Measurements from ENCODE around the gene PRMT1. TPM values are rescaled to one million over a fixed set of nuclear protein-coding genes. Genes with fewer than 3 reads are reported as not detected.

Gene PRMT1
- polyA plus RNA-seq, 1 of the 3 experiments (the other 2 are of a cell fraction): 789 TPM

DNA sequence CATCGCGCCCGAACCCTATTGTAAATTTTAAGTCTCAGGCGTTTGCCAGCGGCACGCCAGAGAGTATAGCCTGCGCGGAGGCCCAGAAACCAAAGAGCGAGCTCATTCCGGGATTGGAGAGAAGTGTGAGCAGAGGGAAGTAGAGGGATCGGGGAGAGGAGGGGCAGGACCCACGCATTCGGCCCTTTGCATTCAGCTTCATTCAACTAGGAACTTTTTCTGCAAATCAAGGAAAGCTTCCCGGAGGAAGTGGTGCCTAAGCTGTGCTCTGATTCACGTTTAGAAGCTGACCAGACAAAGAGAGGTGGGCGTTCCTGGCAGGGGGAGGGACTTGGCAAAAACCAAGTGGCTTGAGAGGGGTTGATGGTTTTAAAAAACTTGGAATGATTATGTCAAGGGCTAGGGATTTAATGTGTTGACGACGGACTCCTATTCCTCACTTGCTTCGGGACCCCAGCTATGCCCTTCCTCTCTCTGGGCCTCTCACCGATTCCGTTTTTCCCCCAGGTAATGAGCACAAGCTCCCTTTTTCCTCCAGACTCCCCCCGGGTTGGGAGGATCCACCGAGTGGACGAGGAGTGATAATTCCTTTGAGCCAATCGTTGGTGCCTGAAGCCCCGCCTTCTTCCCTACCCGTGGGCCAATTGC is 811 bp upstream of the PRMT1 start:
- WGBS (ENCODE audit: low lambda C conversion rate): 10% methylated on average over 27 of the region's 27 CpGs
- TF ChIP-seq CHD2 (IDR thresholded peaks at IDR 0.05; ENCODE audit: low read length, partially characterized antibody) (no peak), MEF2A (IDR thresholded peaks at IDR 0.05; ENCODE audit: borderline replicate concordance, low read depth) (no peak), RFX5 (IDR thresholded peaks at IDR 0.05; ENCODE audit: low read length) (no peak), ELF1 (IDR thresholded peaks at IDR 0.05) (no peak), TEAD4 (IDR thresholded peaks at IDR 0.05; ENCODE audit: borderline replicate concordance, insufficient read depth) (no peak), EZH2phosphoT487 (IDR thresholded peaks at IDR 0.05; ENCODE audit: borderline replicate concordance, low read depth) (no peak), SIN3A (IDR thresholded peaks at IDR 0.05; ENCODE audit: borderline replicate concordance, low read depth, low read length) (no peak), NRF1 (IDR thresholded peaks at IDR 0.05; ENCODE audit: low read depth, low read length) (no peak), NFIC (IDR thresholded peaks at IDR 0.05; ENCODE audit: borderline replicate concordance) (no peak), RAD21 (IDR thresholded peaks at IDR 0.05; ENCODE audit: low read length) (no peak), EP300 (IDR thresholded peaks at IDR 0.05; ENCODE audit: borderline replicate concordance in 1 of 2, low read depth in 1 of 2, low read length in 1 of 2) (peak; percentile 15 to 44; a peak in 1 of 4 replicates), GABPA (IDR thresholded peaks at IDR 0.05; ENCODE audit: low read depth) (no peak), SMC3 (IDR thresholded peaks at IDR 0.05; ENCODE audit: low read depth, low read length) (no peak), FOXM1 (IDR thresholded peaks at IDR 0.05; ENCODE audit: low read depth) (no peak), RCOR1 (IDR thresholded peaks at IDR 0.05; ENCODE audit: low read length) (peak; percentile 89), POLR2AphosphoS5 (IDR thresholded peaks at IDR 0.05; ENCODE audit: low read depth, low read length) (peak; percentile 24; the same call in 1 of the 2 replicates)
- TF ChIP-seq, protein P1, sequence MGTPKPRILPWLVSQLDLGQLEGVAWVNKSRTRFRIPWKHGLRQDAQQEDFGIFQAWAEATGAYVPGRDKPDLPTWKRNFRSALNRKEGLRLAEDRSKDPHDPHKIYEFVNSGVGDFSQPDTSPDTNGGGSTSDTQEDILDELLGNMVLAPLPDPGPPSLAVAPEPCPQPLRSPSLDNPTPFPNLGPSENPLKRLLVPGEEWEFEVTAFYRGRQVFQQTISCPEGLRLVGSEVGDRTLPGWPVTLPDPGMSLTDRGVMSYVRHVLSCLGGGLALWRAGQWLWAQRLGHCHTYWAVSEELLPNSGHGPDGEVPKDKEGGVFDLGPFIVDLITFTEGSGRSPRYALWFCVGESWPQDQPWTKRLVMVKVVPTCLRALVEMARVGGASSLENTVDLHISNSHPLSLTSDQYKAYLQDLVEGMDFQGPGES (IDR thresholded peaks at IDR 0.05; ENCODE audit: low read depth, low read length): no peak
- TF ChIP-seq, protein P2, sequence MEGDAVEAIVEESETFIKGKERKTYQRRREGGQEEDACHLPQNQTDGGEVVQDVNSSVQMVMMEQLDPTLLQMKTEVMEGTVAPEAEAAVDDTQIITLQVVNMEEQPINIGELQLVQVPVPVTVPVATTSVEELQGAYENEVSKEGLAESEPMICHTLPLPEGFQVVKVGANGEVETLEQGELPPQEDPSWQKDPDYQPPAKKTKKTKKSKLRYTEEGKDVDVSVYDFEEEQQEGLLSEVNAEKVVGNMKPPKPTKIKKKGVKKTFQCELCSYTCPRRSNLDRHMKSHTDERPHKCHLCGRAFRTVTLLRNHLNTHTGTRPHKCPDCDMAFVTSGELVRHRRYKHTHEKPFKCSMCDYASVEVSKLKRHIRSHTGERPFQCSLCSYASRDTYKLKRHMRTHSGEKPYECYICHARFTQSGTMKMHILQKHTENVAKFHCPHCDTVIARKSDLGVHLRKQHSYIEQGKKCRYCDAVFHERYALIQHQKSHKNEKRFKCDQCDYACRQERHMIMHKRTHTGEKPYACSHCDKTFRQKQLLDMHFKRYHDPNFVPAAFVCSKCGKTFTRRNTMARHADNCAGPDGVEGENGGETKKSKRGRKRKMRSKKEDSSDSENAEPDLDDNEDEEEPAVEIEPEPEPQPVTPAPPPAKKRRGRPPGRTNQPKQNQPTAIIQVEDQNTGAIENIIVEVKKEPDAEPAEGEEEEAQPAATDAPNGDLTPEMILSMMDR (IDR thresholded peaks at IDR 0.05): no peak
- TF ChIP-seq, protein P3, sequence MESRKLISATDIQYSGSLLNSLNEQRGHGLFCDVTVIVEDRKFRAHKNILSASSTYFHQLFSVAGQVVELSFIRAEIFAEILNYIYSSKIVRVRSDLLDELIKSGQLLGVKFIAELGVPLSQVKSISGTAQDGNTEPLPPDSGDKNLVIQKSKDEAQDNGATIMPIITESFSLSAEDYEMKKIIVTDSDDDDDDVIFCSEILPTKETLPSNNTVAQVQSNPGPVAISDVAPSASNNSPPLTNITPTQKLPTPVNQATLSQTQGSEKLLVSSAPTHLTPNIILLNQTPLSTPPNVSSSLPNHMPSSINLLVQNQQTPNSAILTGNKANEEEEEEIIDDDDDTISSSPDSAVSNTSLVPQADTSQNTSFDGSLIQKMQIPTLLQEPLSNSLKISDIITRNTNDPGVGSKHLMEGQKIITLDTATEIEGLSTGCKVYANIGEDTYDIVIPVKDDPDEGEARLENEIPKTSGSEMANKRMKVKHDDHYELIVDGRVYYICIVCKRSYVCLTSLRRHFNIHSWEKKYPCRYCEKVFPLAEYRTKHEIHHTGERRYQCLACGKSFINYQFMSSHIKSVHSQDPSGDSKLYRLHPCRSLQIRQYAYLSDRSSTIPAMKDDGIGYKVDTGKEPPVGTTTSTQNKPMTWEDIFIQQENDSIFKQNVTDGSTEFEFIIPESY (IDR thresholded peaks at IDR 0.05; ENCODE audit: borderline replicate concordance, low read depth): no peak
- TF ChIP-seq, protein P4, sequence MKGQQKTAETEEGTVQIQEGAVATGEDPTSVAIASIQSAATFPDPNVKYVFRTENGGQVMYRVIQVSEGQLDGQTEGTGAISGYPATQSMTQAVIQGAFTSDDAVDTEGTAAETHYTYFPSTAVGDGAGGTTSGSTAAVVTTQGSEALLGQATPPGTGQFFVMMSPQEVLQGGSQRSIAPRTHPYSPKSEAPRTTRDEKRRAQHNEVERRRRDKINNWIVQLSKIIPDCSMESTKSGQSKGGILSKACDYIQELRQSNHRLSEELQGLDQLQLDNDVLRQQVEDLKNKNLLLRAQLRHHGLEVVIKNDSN (IDR thresholded peaks at IDR 0.05; ENCODE audit: borderline replicate concordance, low read depth): no peak
- TF ChIP-seq, protein P5, sequence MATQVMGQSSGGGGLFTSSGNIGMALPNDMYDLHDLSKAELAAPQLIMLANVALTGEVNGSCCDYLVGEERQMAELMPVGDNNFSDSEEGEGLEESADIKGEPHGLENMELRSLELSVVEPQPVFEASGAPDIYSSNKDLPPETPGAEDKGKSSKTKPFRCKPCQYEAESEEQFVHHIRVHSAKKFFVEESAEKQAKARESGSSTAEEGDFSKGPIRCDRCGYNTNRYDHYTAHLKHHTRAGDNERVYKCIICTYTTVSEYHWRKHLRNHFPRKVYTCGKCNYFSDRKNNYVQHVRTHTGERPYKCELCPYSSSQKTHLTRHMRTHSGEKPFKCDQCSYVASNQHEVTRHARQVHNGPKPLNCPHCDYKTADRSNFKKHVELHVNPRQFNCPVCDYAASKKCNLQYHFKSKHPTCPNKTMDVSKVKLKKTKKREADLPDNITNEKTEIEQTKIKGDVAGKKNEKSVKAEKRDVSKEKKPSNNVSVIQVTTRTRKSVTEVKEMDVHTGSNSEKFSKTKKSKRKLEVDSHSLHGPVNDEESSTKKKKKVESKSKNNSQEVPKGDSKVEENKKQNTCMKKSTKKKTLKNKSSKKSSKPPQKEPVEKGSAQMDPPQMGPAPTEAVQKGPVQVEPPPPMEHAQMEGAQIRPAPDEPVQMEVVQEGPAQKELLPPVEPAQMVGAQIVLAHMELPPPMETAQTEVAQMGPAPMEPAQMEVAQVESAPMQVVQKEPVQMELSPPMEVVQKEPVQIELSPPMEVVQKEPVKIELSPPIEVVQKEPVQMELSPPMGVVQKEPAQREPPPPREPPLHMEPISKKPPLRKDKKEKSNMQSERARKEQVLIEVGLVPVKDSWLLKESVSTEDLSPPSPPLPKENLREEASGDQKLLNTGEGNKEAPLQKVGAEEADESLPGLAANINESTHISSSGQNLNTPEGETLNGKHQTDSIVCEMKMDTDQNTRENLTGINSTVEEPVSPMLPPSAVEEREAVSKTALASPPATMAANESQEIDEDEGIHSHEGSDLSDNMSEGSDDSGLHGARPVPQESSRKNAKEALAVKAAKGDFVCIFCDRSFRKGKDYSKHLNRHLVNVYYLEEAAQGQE (IDR thresholded peaks at IDR 0.05; ENCODE audit: low read depth, low read length): no peak
- TF ChIP-seq, protein P6, sequence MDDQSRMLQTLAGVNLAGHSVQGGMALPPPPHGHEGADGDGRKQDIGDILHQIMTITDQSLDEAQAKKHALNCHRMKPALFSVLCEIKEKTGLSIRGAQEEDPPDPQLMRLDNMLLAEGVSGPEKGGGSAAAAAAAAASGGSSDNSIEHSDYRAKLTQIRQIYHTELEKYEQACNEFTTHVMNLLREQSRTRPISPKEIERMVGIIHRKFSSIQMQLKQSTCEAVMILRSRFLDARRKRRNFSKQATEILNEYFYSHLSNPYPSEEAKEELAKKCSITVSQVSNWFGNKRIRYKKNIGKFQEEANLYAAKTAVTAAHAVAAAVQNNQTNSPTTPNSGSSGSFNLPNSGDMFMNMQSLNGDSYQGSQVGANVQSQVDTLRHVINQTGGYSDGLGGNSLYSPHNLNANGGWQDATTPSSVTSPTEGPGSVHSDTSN (IDR thresholded peaks at IDR 0.05): no peak

More for the DNA sequence above, 811 bp upstream of the PRMT1 start:
- H3F3A ChIP-seq (replicated peaks; ENCODE audit: insufficient read depth): peaks cover 22% of the 10 kb centered on the region
- peak overlapping the region; percentile 38 to 46 for H3K4me3 ChIP-seq (ENCODE audit: low read depth in 2 of 2, low read length in 1 of 2)
- peaks cover 24 to 31% of the 10 kb centered on the region in 2 experiments; a peak in 3 of 4 replicates for H3K4me1 ChIP-seq (ENCODE audit: control insufficient read depth in 1 of 2, insufficient read depth in 2 of 2, low read depth in 1 of 2, low read length in 1 of 2)
- H3K79me2 ChIP-seq (ENCODE audit: insufficient read depth): peaks cover 41% of the 10 kb centered on the region
- ChIA-PET POLR2A (interaction anchor here (1.0 to 2.2 kb wide), 8 partner anchors 10 to 214 kb away, joined by 3 to 15 read pairs (median 7); partner anchors contain the start of genes BCL2L12, CPT1C, IRF3 and NOSIP), CTCF (interaction anchor here (0.5 to 8.8 kb wide), 9 partner anchors 9 to 143 kb away, joined by 3 to 78 read pairs (median 4); partner anchors contain the start of genes ADM5, BCL2L12, CPT1C and IRF3)
- peak overlapping the region; percentile 84; the same call in 1 of the 2 replicates for H2AFZ ChIP-seq (ENCODE audit: low read depth)
- peak overlapping the region; percentile 85 to 95 for H3K27ac ChIP-seq (ENCODE audit: low read depth in 2 of 2, low read length in 1 of 2)
- no peaks in the 10 kb centered on the region for H3K9me3 ChIP-seq
- H3K36me3 ChIP-seq (replicated peaks in 1 of 2; ENCODE audit: control insufficient read depth in 1 of 2, insufficient read depth in 2 of 2, low read length in 1 of 2): peaks cover 2 to 5% of the 10 kb centered on the region in 2 experiments
- H3K27me3 ChIP-seq (ENCODE audit: insufficient read depth): no peaks in the 10 kb centered on the region
- no peaks in the 10 kb centered on the region for H3K9me2 ChIP-seq
- peak overlapping the region; percentile 45 for H3K4me2 ChIP-seq
- peak overlapping the region; percentile 73 for H3K9ac ChIP-seq
- H4K20me1 ChIP-seq (ENCODE audit: insufficient read depth): peaks cover 35% of the 10 kb centered on the region
- DNase-seq: peak; percentile 83

Data from SK-N-SH (cell line).